DND-41 (cell line): ENCODE data around the gene MAGI3.

Experiments used
- ATAC-seq: fragments of 200-7000 bp; cut with Tn5 transposase; 3 replicates; pipeline ENCODE4 v1.9.1; 2021; ENCODE audit warnings: low read depth; ENCODE audit not compliant: insufficient read depth
- DNase-seq: peaks from one replicate; pipeline ENCODE4 v3.0.0-alpha.2; 2020
- H2AFZ ChIP-seq: 2 replicates; pipeline ENCODE4 v1.6.0; 2012; ENCODE audit warnings: low read depth, low read length
- H3K27ac ChIP-seq: 2 replicates; pipeline ENCODE4 v1.5.1; 2012; ENCODE audit warnings: low read length, inconsistent platforms
- H3K27me3 ChIP-seq: fragments of 200-600 bp; sonication (generic); 2 replicates; pipeline ENCODE4 v1.6.0; 2012; ENCODE audit warnings: low read length, mild to moderate bottlenecking, inconsistent platforms; ENCODE audit not compliant: insufficient read depth, poor library complexity
- H3K36me3 ChIP-seq: 2 replicates; pipeline ENCODE4 v1.5.1; 2012; ENCODE audit warnings: low read length, inconsistent platforms; ENCODE audit not compliant: insufficient read depth
- H3K4me1 ChIP-seq: 2 replicates; pipeline ENCODE4 v1.5.1; 2012; ENCODE audit warnings: mild to moderate bottlenecking, low read length; ENCODE audit not compliant: insufficient read depth
- H3K4me2 ChIP-seq: 2 replicates; pipeline ENCODE4 v1.6.0; 2012; ENCODE audit warnings: mild to moderate bottlenecking, moderate library complexity, low read length, inconsistent platforms; ENCODE audit not compliant: insufficient read depth
- H3K4me3 ChIP-seq, 2 experiments: fragments of 200-600 bp in 1 of 2; shearing (Covaris generic) in 1 of 2; 2 replicates each; pipeline ENCODE4 v1.5.1; 2012 to 2016; ENCODE audit warnings: inconsistent platforms in 2 of 2, low read length in 2 of 2, mild to moderate bottlenecking in 2 of 2, low read depth in 1 of 2, moderate library complexity in 1 of 2
- H3K79me2 ChIP-seq: 2 replicates; pipeline ENCODE4 v1.6.0; 2012; ENCODE audit warnings: low read length, inconsistent platforms; ENCODE audit not compliant: insufficient read depth
- H3K9ac ChIP-seq: 2 replicates; pipeline ENCODE4 v1.6.0; 2012; ENCODE audit warnings: low read depth, mild to moderate bottlenecking, inconsistent platforms, low read length, moderate library complexity
- H3K9me3 ChIP-seq: 2 replicates; pipeline ENCODE4 v1.5.1; 2012; ENCODE audit warnings: low read length, moderate library complexity, mild to moderate bottlenecking, inconsistent platforms; ENCODE audit not compliant: insufficient read depth, severe bottlenecking
- H4K20me1 ChIP-seq: 2 replicates; pipeline ENCODE4 v1.6.0; 2012; ENCODE audit warnings: low read length; ENCODE audit not compliant: insufficient read depth
- EZH2 ChIP-seq: IDR thresholded peaks from 3 replicates; pipeline ENCODE4 v1.6.1; 2012; ENCODE audit warnings: borderline replicate concordance, low read depth, mild to moderate bottlenecking, moderate library complexity, low read length, inconsistent platforms; ENCODE audit not compliant: severe bottlenecking
- TF ChIP-seq, protein P1 (sequence below): IDR thresholded peaks from 2 replicates; pipeline ENCODE4 v1.5.1; 2012; ENCODE audit warnings: borderline replicate concordance, low read length, moderate library complexity, mild to moderate bottlenecking; ENCODE audit not compliant: poor library complexity, severe bottlenecking; ENCODE audit errors: extremely low read depth

The MAGI3 gene

DNA sequence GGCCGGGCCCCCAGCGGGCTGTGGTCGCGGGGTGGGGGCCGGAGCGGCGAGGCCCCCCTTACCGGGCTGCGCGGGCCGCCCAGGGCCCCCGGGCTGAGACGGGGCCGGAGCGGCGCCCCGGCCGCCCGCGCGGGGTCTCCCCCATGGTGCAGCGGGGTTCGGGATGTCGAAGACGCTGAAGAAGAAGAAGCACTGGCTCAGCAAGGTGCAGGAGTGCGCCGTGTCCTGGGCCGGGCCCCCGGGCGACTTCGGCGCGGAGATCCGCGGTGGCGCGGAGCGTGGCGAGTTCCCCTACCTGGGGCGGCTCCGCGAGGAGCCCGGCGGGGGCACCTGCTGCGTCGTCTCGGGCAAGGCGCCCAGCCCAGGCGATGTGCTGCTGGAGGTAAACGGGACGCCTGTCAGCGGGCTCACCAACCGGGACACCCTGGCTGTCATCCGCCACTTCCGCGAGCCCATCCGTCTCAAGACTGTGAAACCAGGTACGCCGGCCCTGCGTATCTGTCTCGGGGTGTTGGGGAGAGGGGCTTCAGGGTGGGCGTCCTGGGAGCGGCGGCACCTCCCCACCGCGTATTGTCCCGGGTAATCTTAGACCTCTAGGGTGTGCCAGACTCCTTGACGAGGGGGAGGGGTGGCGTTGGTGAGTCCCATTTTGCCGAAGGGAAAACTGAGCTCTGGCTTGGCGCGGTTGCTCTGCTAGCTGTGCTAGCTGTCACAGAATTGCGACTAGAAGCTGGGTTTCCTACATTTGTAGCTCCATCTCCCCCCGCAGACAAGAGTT lies 745 bp downstream of the MAGI3 start:
- Histone ChIP-seq H2AFZ (peak overlapping the region; percentile 85), H3K27ac (peak overlapping the region; percentile 81)

DNA sequence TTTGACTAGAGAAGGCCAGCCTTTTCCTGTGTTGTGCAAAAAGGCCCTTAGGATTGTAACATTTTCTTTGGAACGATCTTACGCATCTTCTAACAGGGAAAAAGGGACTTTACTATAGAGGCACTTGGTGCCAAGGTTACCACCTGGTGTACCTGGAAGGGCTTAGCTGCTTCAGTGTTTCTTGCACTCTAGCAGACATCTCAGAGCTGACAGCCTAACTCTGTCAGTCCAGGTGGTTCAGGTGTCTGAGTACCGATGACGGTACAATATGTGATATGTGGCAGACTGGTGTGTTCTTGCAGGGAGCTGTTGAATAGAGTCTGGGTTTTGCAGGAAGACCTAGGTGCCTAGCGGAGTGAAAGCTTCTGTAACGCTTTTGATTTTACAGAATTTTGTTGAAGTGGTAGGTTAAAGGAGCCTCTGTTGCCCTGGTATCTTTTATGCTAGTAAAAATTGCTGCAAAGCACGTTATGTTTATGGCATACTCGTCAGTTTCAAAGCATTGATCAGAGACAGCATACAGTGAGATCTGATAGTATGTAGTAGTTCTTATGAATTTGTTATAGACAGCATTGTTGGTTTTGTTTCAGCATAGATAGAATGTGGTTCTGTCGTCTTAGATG lies 1.4 kb downstream of the MAGI3 start:
- Histone ChIP-seq H3K27ac (no peak overlapping the region), H3K79me2 (peaks cover 18% of the 10 kb centered on the region), H3K9me3 (no peaks in the 10 kb centered on the region), H3K4me2 (peak overlapping the region; percentile 71), H2AFZ (peak overlapping the region; percentile 85), H3K4me3 (peak overlapping the region; percentile 64 to 73; a peak in 3 of 4 replicates), H3K9ac (peak overlapping the region; percentile 91), H3K4me1 (peaks cover 46% of the 10 kb centered on the region), H3K27me3 (no peaks in the 10 kb centered on the region), H4K20me1 (peaks cover 7% of the 10 kb centered on the region; the same call in 1 of the 2 replicates), H3K36me3 (no peaks in the 10 kb centered on the region; the same call in 1 of the 2 replicates)
- DNase-seq (no peak), ATAC-seq (no peak)
- TF ChIP-seq, protein P1, sequence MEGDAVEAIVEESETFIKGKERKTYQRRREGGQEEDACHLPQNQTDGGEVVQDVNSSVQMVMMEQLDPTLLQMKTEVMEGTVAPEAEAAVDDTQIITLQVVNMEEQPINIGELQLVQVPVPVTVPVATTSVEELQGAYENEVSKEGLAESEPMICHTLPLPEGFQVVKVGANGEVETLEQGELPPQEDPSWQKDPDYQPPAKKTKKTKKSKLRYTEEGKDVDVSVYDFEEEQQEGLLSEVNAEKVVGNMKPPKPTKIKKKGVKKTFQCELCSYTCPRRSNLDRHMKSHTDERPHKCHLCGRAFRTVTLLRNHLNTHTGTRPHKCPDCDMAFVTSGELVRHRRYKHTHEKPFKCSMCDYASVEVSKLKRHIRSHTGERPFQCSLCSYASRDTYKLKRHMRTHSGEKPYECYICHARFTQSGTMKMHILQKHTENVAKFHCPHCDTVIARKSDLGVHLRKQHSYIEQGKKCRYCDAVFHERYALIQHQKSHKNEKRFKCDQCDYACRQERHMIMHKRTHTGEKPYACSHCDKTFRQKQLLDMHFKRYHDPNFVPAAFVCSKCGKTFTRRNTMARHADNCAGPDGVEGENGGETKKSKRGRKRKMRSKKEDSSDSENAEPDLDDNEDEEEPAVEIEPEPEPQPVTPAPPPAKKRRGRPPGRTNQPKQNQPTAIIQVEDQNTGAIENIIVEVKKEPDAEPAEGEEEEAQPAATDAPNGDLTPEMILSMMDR = no peak
- no peak for TF ChIP-seq EZH2

More for the DNA sequence above, 745 bp downstream of the MAGI3 start:
- ATAC-seq (peak; percentile 6; the same call in 2 of the 3 replicates), DNase-seq (peak; percentile 55)
- Histone ChIP-seq H3K9me3 (no peaks in the 10 kb centered on the region), H3K79me2 (peaks cover 15% of the 10 kb centered on the region), H3K4me1 (peaks cover 46% of the 10 kb centered on the region), H3K4me3 (peak overlapping the region; percentile 64 to 73; a peak in 3 of 4 replicates), H4K20me1 (peaks cover 7% of the 10 kb centered on the region; the same call in 1 of the 2 replicates), H3K9ac (peak overlapping the region; percentile 91), H3K27me3 (no peaks in the 10 kb centered on the region), H3K4me2 (peak overlapping the region; percentile 71), H3K36me3 (no peaks in the 10 kb centered on the region; the same call in 1 of the 2 replicates)
- no peak for TF ChIP-seq EZH2
- TF ChIP-seq, protein P1 = peak; percentile 24

DNA sequence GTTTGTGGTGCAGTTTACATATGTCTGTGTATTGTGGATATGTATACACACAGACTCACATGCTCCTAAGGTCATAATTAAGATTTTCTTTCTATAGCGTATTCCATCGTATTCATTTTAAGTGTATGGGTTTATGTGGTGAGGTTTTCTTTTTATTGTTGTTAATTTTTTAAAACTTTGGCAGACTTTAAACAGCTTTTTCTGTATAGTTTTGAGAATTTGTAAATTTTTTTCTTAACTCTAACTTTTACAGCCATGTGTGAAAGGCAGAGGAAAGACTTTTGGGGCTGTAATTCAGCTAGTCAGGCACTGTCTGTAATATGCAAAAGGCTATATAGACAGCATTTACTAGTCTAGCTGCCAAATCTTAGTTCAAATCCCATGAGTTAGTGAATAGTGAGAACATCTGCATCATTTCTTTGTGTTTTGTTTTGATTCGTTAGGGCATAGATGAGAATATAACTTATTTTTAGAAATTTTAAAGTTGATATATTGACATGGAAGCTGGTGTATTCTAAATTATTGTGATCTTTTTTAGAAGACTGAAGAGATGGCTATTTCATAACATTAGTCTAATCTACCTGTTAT lies 2.3 kb downstream of the MAGI3 start:
- Histone ChIP-seq H3K9me3 (no peaks in the 10 kb centered on the region), H3K9ac (no peak overlapping the region), H4K20me1 (peaks cover 7% of the 10 kb centered on the region; the same call in 1 of the 2 replicates), H3K79me2 (peaks cover 23% of the 10 kb centered on the region), H3K27ac (no peak overlapping the region), H3K4me3 (no peak overlapping the region; a peak in 1 of 4 replicates), H3K27me3 (no peaks in the 10 kb centered on the region), H3K4me2 (peak overlapping the region; percentile 71), H3K4me1 (peaks cover 46% of the 10 kb centered on the region), H2AFZ (no peak overlapping the region), H3K36me3 (no peaks in the 10 kb centered on the region; the same call in 1 of the 2 replicates)
- no peak for TF ChIP-seq EZH2
- TF ChIP-seq, protein P1 = no peak
- ATAC-seq = no peak
- DNase-seq = no peak
